Epithelial cell of proximal tubule (primary cell): ENCODE results near the gene THRB. TPM values are rescaled to one million over a fixed set of nuclear protein-coding genes. Genes with fewer than 3 reads are reported as not detected.

Source experiments
- DNase-seq: peaks from one replicate; pipeline ENCODE4 v3.0.0-alpha.2; 2011; ENCODE audit warnings: low read depth
- H3K4me3 ChIP-seq: 2 replicates; pipeline ENCODE4 v1.5.1; 2011; ENCODE audit warnings: low read depth, mild to moderate bottlenecking, low read length
- total RNA-seq: library from RNA; depleted of rRNA; stranded (reverse); fragments of >200 nt; gene quantifications from 2 replicates; pipeline ENCODE4 v1.2.3, GENCODE V29; 2015
- TF ChIP-seq, protein P1 (sequence below): conservative IDR thresholded peaks from 2 replicates; pipeline ENCODE4 v1.5.1; 2012; ENCODE audit warnings: low read depth, mild to moderate bottlenecking, low read length

THRB gene
- total RNA-seq, 1 donor from 2014 or later = 2.1 TPM

DNA sequence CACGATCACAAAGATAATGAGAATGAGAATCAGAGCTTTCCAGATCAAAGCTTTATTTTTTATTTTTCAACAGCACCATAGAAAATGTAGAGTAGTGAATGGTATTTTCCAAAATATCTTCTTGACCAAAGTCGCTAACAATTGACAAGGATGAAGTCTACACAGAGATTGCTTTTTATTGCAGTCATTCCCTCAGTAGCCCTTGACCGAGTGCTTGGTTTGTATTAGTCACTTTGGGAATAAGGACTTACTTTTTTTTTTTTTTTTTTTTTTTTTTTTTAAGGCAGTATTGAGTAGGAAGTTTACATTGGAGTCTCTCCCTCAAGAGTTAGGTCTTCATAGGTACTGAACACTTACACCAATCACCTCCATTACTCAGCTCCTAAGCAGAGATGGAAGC lies 39.8 kb downstream of the THRB start:
- H3K4me3 ChIP-seq = no peak overlapping the region
- TF ChIP-seq, protein P1, sequence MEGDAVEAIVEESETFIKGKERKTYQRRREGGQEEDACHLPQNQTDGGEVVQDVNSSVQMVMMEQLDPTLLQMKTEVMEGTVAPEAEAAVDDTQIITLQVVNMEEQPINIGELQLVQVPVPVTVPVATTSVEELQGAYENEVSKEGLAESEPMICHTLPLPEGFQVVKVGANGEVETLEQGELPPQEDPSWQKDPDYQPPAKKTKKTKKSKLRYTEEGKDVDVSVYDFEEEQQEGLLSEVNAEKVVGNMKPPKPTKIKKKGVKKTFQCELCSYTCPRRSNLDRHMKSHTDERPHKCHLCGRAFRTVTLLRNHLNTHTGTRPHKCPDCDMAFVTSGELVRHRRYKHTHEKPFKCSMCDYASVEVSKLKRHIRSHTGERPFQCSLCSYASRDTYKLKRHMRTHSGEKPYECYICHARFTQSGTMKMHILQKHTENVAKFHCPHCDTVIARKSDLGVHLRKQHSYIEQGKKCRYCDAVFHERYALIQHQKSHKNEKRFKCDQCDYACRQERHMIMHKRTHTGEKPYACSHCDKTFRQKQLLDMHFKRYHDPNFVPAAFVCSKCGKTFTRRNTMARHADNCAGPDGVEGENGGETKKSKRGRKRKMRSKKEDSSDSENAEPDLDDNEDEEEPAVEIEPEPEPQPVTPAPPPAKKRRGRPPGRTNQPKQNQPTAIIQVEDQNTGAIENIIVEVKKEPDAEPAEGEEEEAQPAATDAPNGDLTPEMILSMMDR = no peak
- DNase-seq = no peak

DNA sequence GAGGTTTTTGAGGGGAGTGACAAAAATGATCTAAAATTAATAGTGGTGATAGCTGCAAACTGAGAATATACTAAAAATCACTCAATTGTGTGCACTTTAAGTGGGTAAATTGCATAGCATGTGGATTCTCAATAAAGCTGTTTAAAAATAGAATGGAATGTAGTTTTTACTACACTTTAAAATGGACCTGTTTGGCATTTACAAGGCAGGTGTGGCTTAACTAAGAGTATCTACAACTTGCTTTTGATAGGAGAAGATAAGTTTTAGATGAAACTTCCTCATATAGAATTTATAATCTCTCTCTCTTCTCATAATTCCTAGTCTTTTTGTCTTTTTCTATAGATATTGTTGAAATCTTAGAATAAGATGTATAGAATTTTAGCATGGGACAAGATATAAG lies 40.3 kb downstream of the THRB start:
- no peak for DNase-seq
- no peak overlapping the region for H3K4me3 ChIP-seq
- TF ChIP-seq, protein P1 = no peak

DNA sequence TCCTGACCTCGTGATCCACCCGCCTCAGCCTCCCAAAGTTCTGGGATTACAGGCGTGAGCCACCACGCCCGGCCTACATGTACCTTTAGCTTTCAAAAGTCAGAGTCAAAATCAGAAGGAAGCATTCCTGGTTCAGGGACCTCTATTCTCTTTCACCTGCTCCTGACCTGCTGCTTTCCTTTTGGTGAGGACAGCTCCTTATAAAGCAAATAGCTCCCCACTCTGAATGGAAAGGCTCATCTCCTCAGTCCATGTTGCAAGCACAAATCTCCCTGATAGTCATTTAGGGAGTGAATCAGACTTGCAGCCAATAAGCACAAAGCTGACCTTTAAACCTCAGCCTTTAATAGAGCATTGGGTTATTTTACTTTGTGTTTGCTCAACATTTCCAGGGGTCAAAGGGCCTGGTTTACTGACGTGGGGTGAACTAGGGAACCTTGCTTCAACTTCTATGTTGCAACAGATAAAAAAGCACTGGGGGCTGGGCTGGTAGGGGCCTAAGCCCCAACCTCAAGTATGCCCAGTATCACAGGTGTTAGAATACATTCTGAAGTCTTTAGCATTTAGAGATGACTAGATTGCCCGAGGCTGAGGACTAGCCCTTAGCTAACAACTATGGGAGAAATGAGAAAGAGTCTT lies 43.1 kb downstream of the THRB start:
- H3K4me3 ChIP-seq = no peak overlapping the region
- TF ChIP-seq, protein P1 = no peak
- peak; percentile 44 for DNase-seq

DNA sequence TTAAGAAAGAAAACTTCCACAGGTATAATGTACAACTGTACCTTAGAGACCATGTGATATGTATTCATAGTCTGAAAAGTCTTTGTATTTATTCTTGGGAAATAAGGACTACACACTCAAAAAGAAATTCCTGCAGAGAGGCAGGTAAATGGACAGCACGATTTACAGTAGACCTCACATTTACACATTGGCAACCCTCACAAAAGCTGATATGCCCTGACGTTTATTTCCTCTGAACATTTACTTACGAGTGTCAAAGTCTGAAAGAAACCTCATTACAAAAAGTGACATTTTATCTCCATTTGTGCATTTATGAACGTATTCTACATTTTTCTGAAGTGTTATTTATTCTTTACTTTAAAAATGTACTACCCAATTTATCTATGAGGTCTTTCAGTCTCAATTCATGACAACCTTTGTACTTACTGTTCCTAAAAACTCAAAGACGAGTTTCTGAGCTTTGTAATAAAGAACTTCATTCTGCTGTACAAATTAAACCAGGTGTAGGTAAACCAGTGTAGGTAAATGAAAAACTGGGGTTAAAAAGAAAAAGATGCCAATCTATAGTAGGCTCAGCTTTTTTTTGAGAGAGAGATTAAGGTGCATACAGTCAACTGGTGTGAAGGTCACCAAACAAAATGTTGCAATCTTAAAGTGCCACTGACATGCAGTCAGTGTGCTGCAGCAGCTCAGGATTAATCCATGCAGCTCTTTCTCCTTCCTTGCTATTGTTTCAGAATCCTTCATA lies 44.3 kb downstream of the THRB start:
- DNase-seq = no peak
- H3K4me3 ChIP-seq = no peak overlapping the region
- TF ChIP-seq, protein P1 = no peak

DNA sequence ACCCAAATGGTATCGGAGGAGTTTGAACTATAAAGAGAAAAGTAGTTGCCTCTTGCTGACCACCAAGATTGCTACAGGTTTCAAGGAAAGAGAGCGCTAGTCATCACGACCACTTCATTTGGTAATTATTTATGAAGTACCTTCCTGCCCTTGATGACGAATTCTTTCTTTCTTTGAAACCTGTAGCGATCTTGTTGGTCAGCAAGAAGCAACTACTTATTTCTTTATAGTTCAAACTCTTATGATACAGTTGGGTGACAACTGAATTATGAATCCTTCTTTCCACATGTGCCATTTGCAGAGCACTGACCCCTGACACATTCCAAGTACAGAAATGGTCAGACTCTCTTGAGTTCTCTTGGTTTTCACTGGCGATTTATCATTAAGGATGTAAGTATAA lies 46.8 kb downstream of the THRB start:
- no peak for DNase-seq
- no peak overlapping the region for H3K4me3 ChIP-seq
- TF ChIP-seq, protein P1 = no peak

DNA sequence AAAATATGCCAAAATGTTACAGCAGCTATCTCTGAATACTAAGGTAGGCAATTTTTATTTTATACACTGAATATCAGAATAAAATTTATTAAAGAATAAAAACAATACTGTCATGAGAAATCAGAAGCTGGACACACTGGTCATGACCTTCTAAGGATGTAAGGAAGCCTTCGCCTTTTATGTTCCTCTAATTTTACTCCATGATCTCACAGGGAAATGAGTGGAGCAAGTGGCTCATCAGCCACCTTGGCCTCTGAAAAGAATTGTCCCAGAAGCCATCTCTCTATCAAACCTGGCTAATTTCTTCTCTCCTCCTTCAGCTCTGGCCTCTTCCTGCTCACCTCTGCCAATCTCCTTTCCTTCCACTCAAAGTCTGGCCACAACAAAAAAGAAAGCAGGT lies 48.6 kb downstream of the THRB start:
- no peak overlapping the region for H3K4me3 ChIP-seq
- TF ChIP-seq, protein P1 = no peak
- DNase-seq = no peak

DNA sequence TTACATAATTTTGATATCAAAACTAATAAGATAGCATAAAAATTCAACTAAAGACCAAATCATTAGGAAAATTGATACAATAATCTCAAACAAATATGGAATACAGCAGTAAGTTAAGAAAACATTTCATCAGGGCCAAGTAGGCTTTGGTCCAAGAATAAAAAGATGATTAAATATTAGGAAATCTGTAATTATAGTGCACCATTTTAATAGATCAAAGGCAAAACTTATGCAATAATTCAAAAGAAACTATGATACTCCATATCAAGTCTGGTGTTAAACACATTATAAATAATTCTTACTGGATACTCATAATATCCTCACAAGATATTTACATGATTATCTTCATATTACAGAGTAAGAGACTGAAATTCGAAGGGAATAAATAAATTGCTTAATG lies 51.2 kb downstream of the THRB start:
- TF ChIP-seq, protein P1 = no peak
- H3K4me3 ChIP-seq = no peak overlapping the region
- DNase-seq = no peak
